Posterior vena cava (tissue), 2 donors: Measurements from ENCODE around the gene GALNT2. TPM values are rescaled to one million over a fixed set of nuclear protein-coding genes. Genes with fewer than 3 reads are reported as not detected.

Experiments used
- DNase-seq: peaks from one replicate; pipeline ENCODE4 v3.0.0-alpha.2; 2020; ENCODE audit warnings: low spot score
- intact Hi-C, 2 donors: fragments of 100-400 bp; cut with DNase I; formaldehyde crosslinking; loops; one replicate each; pipeline versions ENCODE4 v1.14.1 to v1.14.2; 2022 to 2023
- long read RNA-seq, 2 donors: library from polyadenylated mRNA; unstranded; transcript quantifications; one replicate each; pipeline ENCODE4 v2.0.0, GENCODE V29; 2020 to 2021
- total RNA-seq, 2 donors: library from RNA; stranded (reverse); fragmentation: NEBNext Ultra II Directional; extraction: Animal tissue kit (Norgen Biotek cat#: 25700); gene quantifications; one replicate each; pipeline ENCODE4 v1.2.1, GENCODE V29; 2021
- donor health status: DM: yes; HTN: yes; CAD: no.
- donor health status: DM: yes; HTN: yes; CAD: no.

GALNT2 gene
- total RNA-seq, result 10 to 100 TPM; 72.6 to 79.6 TPM
- long read RNA-seq, donor 1, full-length matches to known transcripts, result 17 of 51 reads
- long read RNA-seq, donor 1, partial matches to known transcripts, result 5 of 51 reads
- long read RNA-seq, donor 1, other reads (novel, unspliced or antisense), result 29 of 51 reads
- long read RNA-seq, donor 2, full-length matches to known transcripts, result 44 of 111 reads
- long read RNA-seq, donor 2, partial matches to known transcripts, result 15 of 111 reads
- long read RNA-seq, donor 2, other reads (novel, unspliced or antisense), result 52 of 111 reads

GRCh38 chr1:230066466-230067404 lies at the start of gene GALNT2:
TSS of gene GALNT2 (plus strand) at chr1:230067238. CDS start at chr1:230067281, 43 bp downstream.
- intact Hi-C loops, result loop anchor here in 1 of 2 donors (10.0 kb wide), 1 partner anchor 202 kb away; no protein-coding TSS in a partner anchor
- peak; percentile 97 for DNase-seq

GRCh38 chr1:230020451-230020850 lies 46.6 kb upstream of the GALNT2 start:
- no peak for DNase-seq
- intact Hi-C loops, result no loop called here

DNA sequence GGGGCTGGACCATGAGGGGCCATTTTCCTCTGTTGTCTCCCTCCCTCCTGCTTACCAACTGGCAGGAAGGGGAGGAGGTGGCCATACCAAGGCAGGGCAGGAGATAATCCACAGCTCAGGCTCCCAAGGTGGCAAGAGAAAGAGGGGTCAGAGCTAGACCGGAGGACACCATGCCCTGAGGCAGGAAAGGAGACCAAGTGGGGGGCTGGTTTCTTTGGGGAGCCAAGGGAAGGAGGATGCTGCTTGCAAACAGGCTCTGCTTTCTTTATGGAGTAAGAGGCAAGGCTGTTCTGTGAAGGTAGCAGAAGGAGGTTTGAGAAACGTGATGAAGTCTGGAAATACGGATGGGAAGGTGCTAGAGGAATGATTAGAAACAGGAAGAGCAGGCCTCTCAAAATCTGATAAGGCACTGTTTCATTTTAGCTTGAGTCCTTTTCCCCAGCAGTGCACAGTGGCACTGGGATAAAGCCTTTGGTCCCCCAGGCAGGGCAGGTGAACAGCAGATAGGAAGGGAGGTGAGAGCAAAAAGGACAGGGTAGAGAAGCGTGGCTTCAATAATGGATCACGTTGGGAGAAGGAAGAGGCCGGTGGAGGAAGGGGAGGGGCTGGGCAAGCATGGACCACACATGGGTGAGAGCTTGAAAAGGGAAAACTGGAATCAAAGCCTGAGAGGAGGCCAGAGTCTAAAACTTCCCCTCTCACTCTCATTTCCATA lies 44.2 kb upstream of the GALNT2 start:
- intact Hi-C loops, result no loop called here
- no peak for DNase-seq

GRCh38 chr1:230025686-230026085 lies 41.4 kb upstream of the GALNT2 start:
- intact Hi-C loops, result no loop called here
- DNase-seq, result no peak

DNA sequence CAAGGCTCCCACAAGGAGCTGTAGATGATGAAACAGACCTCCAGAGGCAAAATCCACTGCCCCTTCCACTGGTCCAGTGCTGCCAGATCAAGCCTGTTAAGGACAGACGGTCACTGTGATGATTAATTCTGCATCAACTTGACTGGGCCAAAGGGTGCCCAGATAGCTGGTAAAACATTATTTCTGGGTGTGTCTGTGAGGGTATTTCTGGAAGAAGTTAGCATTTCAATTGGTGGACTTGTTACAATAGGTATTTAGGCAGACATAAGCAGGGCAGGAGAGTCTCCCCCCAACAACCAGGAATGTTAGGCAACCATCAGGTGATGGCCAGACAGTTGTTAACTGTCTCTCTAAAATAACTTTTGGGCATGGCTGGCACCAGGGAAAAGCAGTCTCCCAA lies 40.9 kb upstream of the GALNT2 start:
- DNase-seq, result no peak
- intact Hi-C loops, result no loop called here

- no peak for DNase-seq
- intact Hi-C loops, result no loop called here
These were observed 40.5 kb upstream of the GALNT2 start for GRCh38 chr1:230026572-230026971.

DNA sequence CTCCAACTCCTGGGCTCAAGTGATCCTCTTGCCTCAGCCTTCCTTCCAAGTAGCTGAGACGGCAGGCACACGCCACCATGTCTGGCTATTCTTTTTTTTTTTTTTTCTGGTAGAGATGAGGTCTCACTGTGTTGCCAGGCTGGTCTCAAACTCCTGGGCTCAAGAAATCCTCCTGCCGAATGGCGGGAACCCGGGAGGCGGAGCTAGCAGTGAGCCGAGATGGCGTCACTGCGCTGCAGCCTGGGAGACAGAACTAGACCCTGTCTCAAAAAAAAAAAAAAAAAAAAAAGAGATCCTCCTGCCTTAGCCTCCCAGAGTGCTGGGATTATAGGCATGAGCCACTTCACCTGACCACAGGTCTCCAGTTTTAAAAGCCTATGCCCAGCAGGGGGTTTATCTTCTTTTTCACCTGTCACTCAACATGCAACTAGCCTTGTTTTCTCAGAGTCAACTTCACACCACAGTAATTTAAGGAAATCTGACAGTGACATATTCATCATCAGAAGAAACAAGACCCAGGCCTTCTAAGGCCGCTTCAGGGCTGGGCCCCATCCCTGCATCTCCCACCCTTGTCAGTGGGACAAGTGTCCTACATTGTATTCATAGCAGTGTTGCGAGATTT lies 38.3 kb upstream of the GALNT2 start:
- no peak for DNase-seq
- intact Hi-C loops, result no loop called here

- intact Hi-C loops, result no loop called here
- no peak for DNase-seq
These were observed 37.6 kb upstream of the GALNT2 start for GRCh38 chr1:230029244-230029941.

DNA sequence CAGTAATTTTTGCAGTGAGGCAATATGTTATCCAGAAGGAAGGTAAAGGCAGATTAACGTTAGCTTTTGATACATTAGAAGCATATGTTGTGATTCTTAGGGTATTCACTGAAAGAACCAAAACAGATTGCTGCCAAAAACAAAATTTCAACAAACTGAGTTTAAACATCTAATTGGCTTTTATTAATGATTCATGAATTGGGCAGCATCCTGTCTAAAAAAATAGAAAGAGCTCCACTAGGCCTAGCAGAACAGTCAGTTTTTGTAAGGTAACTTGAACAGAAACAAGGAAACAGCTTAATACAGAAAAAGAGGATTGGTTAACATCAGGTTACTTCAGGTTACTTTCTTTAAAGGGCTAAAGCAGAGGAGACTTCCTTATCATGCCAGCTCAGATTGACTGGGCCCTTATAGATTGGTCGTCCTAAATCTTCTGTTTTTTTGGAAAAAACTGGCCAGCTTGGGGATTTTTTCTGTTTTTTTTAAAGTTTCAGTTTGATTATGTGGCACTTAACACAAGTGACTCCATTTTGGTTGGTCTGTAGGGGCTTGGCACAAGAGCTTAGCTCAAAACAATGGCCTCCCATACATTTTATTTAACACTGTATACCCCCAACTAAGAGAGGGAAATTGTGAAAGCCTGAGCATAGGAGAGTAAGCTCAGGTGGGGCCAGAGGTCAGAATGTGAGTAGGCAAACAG lies 36.8 kb upstream of the GALNT2 start:
- no peak for DNase-seq

DNA sequence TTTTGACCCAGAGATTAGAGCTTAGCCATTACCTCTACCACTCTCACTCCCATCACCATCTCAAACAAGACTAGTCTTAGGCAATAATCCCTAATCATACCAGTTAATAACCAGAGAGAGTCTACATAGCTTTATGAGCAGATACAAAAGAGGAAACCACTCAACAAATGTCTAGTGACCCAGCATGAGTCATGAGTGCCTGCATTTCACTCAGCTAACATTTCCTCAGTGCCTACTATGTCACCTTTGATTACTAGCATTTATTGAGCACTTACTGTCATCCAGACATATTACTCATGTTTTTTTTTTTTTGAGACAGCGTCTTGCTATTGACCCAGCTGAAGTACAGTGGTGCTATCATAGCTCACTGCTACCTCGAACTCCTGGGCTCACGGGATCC lies 35.9 kb upstream of the GALNT2 start:
- no peak for DNase-seq
- intact Hi-C loops, result no loop called here

More for the DNA sequence above, 36.8 kb upstream of the GALNT2 start:
- intact Hi-C loops, result no loop called here

DNA sequence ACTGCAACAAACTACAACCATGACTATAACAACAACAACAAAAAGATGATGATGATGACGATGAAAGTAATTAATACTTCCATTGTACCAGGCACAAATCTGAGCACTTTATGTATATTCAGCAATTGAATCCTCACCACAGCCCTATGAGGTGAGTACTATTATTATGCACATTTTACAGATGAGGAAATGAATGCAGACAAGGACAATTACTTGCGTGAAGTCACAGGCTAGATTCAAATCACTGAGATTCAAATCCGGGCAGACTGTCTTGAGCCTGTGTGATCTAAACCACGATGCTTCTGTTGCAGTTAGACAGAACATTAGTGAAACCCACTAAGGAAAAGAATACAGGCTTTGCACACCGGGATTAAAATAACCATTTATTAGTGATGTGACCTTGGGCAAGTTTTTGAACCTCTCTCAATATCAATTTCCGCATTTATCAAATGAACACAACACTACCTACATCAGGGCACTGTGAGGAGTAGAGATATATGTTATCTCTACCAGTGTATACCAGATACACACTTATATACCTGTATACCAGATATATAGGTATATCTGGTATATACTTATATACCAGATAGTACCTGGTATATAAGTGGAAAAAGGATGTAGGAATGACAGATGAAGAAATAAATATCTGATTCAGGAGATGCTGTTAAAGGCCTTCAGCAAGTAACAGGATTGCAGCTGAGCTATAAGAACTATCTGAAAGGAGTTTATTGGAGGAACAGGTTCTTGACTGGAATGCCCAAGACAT lies 34.3 kb upstream of the GALNT2 start:
- no peak for DNase-seq
- intact Hi-C loops, result no loop called here

GRCh38 chr1:230037261-230037660 lies 29.8 kb upstream of the GALNT2 start:
- DNase-seq, result no peak
- intact Hi-C loops, result no loop called here

- no peak for DNase-seq
- intact Hi-C loops, result no loop called here
These were observed 26.6 kb upstream of the GALNT2 start for GRCh38 chr1:230040440-230040839.

- no peak for DNase-seq
- intact Hi-C loops, result no loop called here
These were observed 24.0 kb upstream of the GALNT2 start for GRCh38 chr1:230043081-230043480.

DNA sequence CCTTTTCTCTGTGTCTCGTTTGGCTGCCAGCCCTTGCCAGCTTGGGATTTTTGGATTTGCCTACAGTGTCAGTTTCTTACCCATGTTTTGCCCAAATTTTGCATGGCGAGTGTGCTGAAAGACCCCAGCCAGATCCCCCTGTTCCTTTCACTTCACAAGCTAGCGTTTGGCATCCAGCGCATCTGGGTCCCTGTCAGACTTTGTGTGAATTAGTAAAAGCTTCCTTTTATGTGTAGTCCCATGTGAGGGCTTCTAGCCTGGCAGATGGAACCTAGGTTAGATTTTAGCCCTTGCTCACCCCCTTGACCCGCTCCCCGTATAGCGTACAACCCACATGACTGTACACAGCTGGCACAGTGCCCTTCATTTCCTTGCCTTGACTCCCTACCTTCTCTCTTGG lies 22.3 kb upstream of the GALNT2 start:
- no peak for DNase-seq
- intact Hi-C loops, result no loop called here

GRCh38 chr1:230047114-230047865 lies 19.7 kb upstream of the GALNT2 start:
- intact Hi-C loops, result no loop called here

DNA sequence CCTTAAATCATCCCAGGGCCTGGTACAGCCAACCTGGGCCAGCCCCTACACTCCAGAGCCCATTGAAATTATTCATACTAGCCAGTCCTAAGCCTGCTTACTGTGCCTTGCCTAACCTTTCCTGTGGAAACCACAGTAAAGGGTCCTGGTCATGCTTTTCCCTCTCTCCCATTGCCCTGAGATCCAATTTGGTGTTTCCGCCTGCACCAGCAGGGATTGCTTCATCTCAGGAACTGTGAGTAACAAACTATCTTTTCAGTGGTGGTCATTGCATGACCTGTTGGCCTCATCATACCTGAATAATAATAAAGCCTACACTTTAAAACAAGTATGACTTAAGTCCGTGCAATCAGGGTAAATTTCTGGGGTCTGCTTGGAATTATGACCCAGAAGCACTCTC lies 18.7 kb upstream of the GALNT2 start:
- intact Hi-C loops, result no loop called here
- no peak for DNase-seq

More at GRCh38 chr1:230047114-230047865, 19.7 kb upstream of the GALNT2 start:
- DNase-seq, result no peak
